HEK293T (cell line): ENCODE results near the gene SEMA4D.

Experiments
- ELF4 ChIP-seq: fragments of 450-650 bp; IDR thresholded peaks from 2 replicates; pipeline ENCODE4 v1.6.1; 2017; ENCODE audit warnings: antibody characterized with exemption
- FOXA1 ChIP-seq: fragments of 450-650 bp; IDR thresholded peaks from 2 replicates; pipeline ENCODE4 v1.6.1; 2016; ENCODE audit warnings: mild to moderate bottlenecking
- FOXK2 ChIP-seq: fragments of 450-650 bp; IDR thresholded peaks from 2 replicates; pipeline ENCODE4 v1.6.1; 2016; ENCODE audit warnings: mild to moderate bottlenecking
- L3MBTL2 ChIP-seq: fragments of 450-650 bp; conservative IDR thresholded peaks from 2 replicates; pipeline ENCODE4 v1.6.1; 2016; ENCODE audit warnings: mild to moderate bottlenecking
- LEF1 ChIP-seq: fragments of 450-650 bp; IDR thresholded peaks from 2 replicates; pipeline ENCODE4 v1.6.1; 2017; ENCODE audit warnings: mild to moderate bottlenecking, borderline replicate concordance
- SP1 ChIP-seq: fragments of 450-650 bp; IDR thresholded peaks from 2 replicates; pipeline ENCODE4 v1.6.1; 2017
- SUZ12 ChIP-seq: fragments of 450-650 bp; IDR thresholded peaks from 2 replicates; pipeline ENCODE4 v1.6.1; 2016; ENCODE audit warnings: mild to moderate bottlenecking
- ZNF384 ChIP-seq: fragments of 450-650 bp; IDR thresholded peaks from 2 replicates; pipeline ENCODE4 v1.6.1; 2016

GRCh38 chr9:89357331-89358197, 140.3 kb downstream of the SEMA4D start:
- TF ChIP-seq SUZ12, result no peak
- TF ChIP-seq FOXA1, result no peak
- TF ChIP-seq L3MBTL2, result no peak
- no peak for TF ChIP-seq FOXK2
- TF ChIP-seq ELF4, result no peak
- TF ChIP-seq LEF1, result no peak
- no peak for TF ChIP-seq SP1
- TF ChIP-seq ZNF384, result no peak
